NT2/D1 (cell line): ENCODE measurements around the gene CHCHD10.

Experiments
- SUZ12 ChIP-seq: IDR thresholded peaks from 2 replicates; pipeline ENCODE4 v1.6.1; 2011; ENCODE audit not compliant: insufficient read length, insufficient read depth; ENCODE audit errors: extremely low read depth
- YY1 ChIP-seq: IDR thresholded peaks from 2 replicates; pipeline ENCODE4 v1.6.1; 2011; ENCODE audit not compliant: insufficient read length, insufficient read depth
- ZNF274 ChIP-seq: IDR thresholded peaks from 2 replicates; pipeline ENCODE4 v1.6.1; 2011; ENCODE audit warnings: mild to moderate bottlenecking, low read depth, low read length

- TF ChIP-seq ZNF274 = no peak
- TF ChIP-seq YY1 = no peak
- no peak for TF ChIP-seq SUZ12
Measured at GRCh38 chr22:23775779-23776375, 8.1 kb upstream of the CHCHD10 start.
